ENCODE results near the gene TMEM51. TPM values are rescaled to one million over a fixed set of nuclear protein-coding genes. Genes with fewer than 3 reads are reported as not detected.

Gene TMEM51
- total RNA-seq, 4 donors from 2014 or later = 9.3 to 14.1 (median 11.6) TPM

GRCh38 chr1:15262706-15263105, 109.2 kb downstream of the TMEM51 start:
- Histone ChIP-seq H3K4me3 (no peak overlapping the region), H3K9me3 (peaks cover 0 to 11% (median 0%) of the 10 kb centered on the region in 4 donors), H3K4me1 (peaks cover 0 to 5% (median 0%) of the 10 kb centered on the region in 4 donors), H3K27ac (no peak overlapping the region), H3K27me3 (no peaks in the 10 kb centered on the region), H3K36me3 (no peaks in the 10 kb centered on the region)
- no peak for DNase-seq (ENCODE audit: low spot score in 2 of 2)
- TF ChIP-seq CTCF (IDR thresholded peaks at IDR 0.05) (no peak), POLR2A (IDR thresholded peaks at IDR 0.05) (no peak), EP300 (IDR thresholded peaks at IDR 0.05) (no peak)
- WGBS, 2 donors = 74 to 76% methylated on average over 5 of the region's 5 CpGs

DNA sequence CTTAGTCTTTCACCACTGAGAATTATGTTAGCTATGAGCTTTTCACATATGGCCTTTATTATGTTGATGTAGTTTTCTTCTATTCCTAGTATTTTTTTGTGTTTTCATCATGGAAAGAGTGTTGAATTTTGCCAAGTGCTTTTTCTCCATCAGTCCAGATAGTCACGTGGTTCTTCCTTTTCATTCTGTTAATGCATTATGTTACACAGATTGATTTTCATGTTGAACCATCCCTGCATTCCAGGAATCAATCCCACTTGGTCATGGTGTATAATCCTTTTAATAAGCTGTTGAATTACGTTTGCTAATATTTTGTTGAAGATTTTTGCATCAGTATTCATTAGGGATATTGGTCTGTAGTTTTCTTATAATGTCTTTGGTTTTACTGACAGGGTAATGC, 111.2 kb downstream of the TMEM51 start:
- Histone ChIP-seq H3K27ac (no peak overlapping the region), H3K36me3 (no peaks in the 10 kb centered on the region), H3K4me1 (peaks cover 0 to 5% (median 0%) of the 10 kb centered on the region in 4 donors), H3K27me3 (no peaks in the 10 kb centered on the region), H3K4me3 (no peak overlapping the region), H3K9me3 (peaks cover 0 to 11% (median 0%) of the 10 kb centered on the region in 4 donors)
- no peak for TF ChIP-seq CTCF (IDR thresholded peaks at IDR 0.05)
- TF ChIP-seq EP300 (IDR thresholded peaks at IDR 0.05) = no peak
- no peak for TF ChIP-seq POLR2A (IDR thresholded peaks at IDR 0.05)
- no peak for DNase-seq (ENCODE audit: low spot score in 2 of 2)
- 72 to 85% methylated on average over 2 of the region's 2 CpGs for WGBS, 2 donors

Other genes starting within 250 kb of the TMEM51 start
- under 1 TPM in 2 of 4 donors, not detected in 2; 0.30 to 0.63 TPM for gene FHAD1, start 93.5 kb downstream of the TMEM51 start, total RNA-seq

All from tibial nerve (tissue), 4 donors.